Measurements from ENCODE around the gene SLC26A11.
"Not testable (repeated sequence)": the region's sequence is repeated elsewhere in the genome, so short reads cannot be mapped to it uniquely, and the experiment has no call there.

GRCh38 chr17:80244448-80244847, 24.2 kb downstream of the SLC26A11 start:
- not testable (repeated sequence) for TF ChIP-seq CTCF, POLR2A (IDR thresholded peaks at IDR 0.05)

All from thyroid gland (tissue), 4 donors.